SK-N-SH (cell line): ENCODE measurements around the gene PDCD2.

Experiments used
- FOXJ3 ChIP-seq: sonication (generic); formaldehyde crosslinking; IDR thresholded peaks from 2 replicates; pipeline ENCODE4 v1.5.1; 2020; ENCODE audit warnings: mild to moderate bottlenecking, missing genetic modification reagents
- NFIC ChIP-seq: IDR thresholded peaks from 2 replicates; pipeline ENCODE4 v1.4.0; 2012; ENCODE audit warnings: borderline replicate concordance
- TF ChIP-seq, protein P1 (sequence below): fragments of 200-600 bp; sonication (generic); IDR thresholded peaks from 2 replicates; pipeline ENCODE4 v1.6.1; 2017; ENCODE audit warnings: antibody characterized with exemption, mild to moderate bottlenecking, moderate library complexity

DNA sequence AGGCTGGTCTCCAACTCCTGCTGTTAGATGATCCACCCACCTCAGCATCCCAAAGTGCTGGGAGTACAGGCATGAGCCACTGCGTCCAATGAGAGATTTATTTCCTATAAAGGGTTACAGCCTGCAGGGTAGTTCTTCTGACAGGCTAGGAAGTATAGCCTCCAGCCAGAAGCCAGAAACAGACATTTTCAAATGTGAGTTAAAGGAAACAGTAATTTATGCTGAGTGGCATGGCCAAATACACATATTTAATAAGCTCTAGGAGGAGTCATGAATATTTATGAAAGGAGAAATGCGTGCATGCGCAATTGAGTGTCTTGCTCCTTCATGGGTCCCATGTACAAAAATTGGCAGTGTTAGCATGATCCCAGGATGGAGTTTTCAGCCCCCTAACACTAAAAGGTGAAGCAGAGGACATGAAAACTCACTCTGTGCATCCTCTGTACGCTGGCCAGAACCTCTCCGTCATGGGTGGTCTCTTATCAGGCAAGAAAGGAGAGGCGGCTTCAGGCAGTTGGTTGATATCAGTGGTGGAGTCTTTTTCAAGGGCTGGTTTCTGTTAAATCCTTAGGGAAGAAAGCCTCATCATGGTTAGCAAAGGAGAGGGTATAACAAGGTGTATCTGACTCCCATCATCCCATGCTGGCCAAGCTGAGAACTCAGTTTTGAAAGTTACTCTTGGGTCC lies 21.3 kb upstream of the PDCD2 start:
- no peak for TF ChIP-seq FOXJ3 (CRISPR knock-in tag)
- TF ChIP-seq NFIC, result no peak
- TF ChIP-seq, protein P1, sequence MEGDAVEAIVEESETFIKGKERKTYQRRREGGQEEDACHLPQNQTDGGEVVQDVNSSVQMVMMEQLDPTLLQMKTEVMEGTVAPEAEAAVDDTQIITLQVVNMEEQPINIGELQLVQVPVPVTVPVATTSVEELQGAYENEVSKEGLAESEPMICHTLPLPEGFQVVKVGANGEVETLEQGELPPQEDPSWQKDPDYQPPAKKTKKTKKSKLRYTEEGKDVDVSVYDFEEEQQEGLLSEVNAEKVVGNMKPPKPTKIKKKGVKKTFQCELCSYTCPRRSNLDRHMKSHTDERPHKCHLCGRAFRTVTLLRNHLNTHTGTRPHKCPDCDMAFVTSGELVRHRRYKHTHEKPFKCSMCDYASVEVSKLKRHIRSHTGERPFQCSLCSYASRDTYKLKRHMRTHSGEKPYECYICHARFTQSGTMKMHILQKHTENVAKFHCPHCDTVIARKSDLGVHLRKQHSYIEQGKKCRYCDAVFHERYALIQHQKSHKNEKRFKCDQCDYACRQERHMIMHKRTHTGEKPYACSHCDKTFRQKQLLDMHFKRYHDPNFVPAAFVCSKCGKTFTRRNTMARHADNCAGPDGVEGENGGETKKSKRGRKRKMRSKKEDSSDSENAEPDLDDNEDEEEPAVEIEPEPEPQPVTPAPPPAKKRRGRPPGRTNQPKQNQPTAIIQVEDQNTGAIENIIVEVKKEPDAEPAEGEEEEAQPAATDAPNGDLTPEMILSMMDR, result no peak
